IMR-90 (cell line): ENCODE data around the gene SERP1. TPM values are rescaled to one million over a fixed set of nuclear protein-coding genes. Genes with fewer than 3 reads are reported as not detected.

Experiments used
- ATAC-seq: fragments of 200-7000 bp; cut with Tn5 transposase; 2 replicates; pipeline ENCODE4 v1.9.1; 2020; ENCODE audit warnings: low read depth, mild to moderate bottlenecking, moderate library complexity
- BruUV-seq: library from RNA; stranded (reverse); fragments of 400-500 nt; replicated peaks from 2 replicates; lab custom pipeline; 2021; lab: Mats Ljungman, UMichigan
- CTCF ChIA-PET: fragments of 300-600 bp; formaldehyde crosslinking; extraction: SDS; loops from one replicate; lab custom pipeline; 2021; ENCODE audit warnings: antibody characterized with exemption; lab: Yijun Ruan, JAX
- POLR2A ChIA-PET: fragments of 300-600 bp; sonication (Branson Sonifier 250); formaldehyde crosslinking; loops from one replicate; lab custom pipeline; 2022; ENCODE audit warnings: antibody characterized with exemption; ENCODE audit not compliant: unreplicated experiment; lab: Charles Lee
- DNase-seq: peaks from one replicate; pipeline ENCODE4 v3.0.0; 2013
- H2AFZ ChIP-seq: replicated peaks from 2 replicates; pipeline ENCODE3; 2013; ENCODE audit warnings: low read length, mild to moderate bottlenecking; ENCODE audit not compliant: poor library complexity
- H2AK5ac ChIP-seq: 2 replicates; pipeline ENCODE4 v1.6.1; 2013; ENCODE audit warnings: low read depth, low read length, inconsistent platforms
- H2AK9ac ChIP-seq: replicated peaks from 2 replicates; pipeline ENCODE3; 2013; ENCODE audit warnings: mild to moderate bottlenecking, low read depth, low read length, moderate library complexity; ENCODE audit not compliant: poor library complexity
- H2BK120ac ChIP-seq: 2 replicates; pipeline ENCODE4 v1.6.1; 2013; ENCODE audit warnings: low read depth, low read length, inconsistent platforms
- H2BK15ac ChIP-seq: 3 replicates; pipeline ENCODE4 v1.6.1; 2013; ENCODE audit warnings: low read depth, low read length, inconsistent platforms
- H2BK20ac ChIP-seq: 2 replicates; pipeline ENCODE4 v1.6.1; 2013; ENCODE audit warnings: low read depth, mild to moderate bottlenecking, inconsistent platforms, low read length, moderate library complexity
- H2BK5ac ChIP-seq: 2 replicates; pipeline ENCODE4 v1.6.1; 2013; ENCODE audit warnings: mild to moderate bottlenecking, low read depth, low read length, inconsistent platforms; ENCODE audit not compliant: poor library complexity, severe bottlenecking
- H3K14ac ChIP-seq: replicated peaks from 2 replicates; pipeline ENCODE4 v1.6.1; 2013; ENCODE audit warnings: low read depth, low read length, inconsistent platforms
- H3K18ac ChIP-seq: 2 replicates; pipeline ENCODE4 v1.6.1; 2013; ENCODE audit warnings: low read depth, low read length, control low read depth
- H3K23ac ChIP-seq: 2 replicates; pipeline ENCODE4 v1.6.1; 2013; ENCODE audit warnings: low read depth, low read length, inconsistent platforms
- H3K27ac ChIP-seq: 2 replicates; pipeline ENCODE4 v1.5.1; 2013; ENCODE audit warnings: mild to moderate bottlenecking, control low read depth, low read length; ENCODE audit not compliant: insufficient read depth
- H3K27me3 ChIP-seq: 2 replicates; pipeline ENCODE4 v1.6.1; 2013; ENCODE audit warnings: low read length; ENCODE audit not compliant: control insufficient read depth, insufficient read depth
- H3K36me3 ChIP-seq: 2 replicates; pipeline ENCODE4 v1.6.1; 2013; ENCODE audit warnings: low read length, mixed read lengths; ENCODE audit not compliant: control insufficient read depth, insufficient read depth
- H3K4ac ChIP-seq: 2 replicates; pipeline ENCODE4 v1.6.1; 2013; ENCODE audit warnings: low read depth, low read length, inconsistent platforms
- H3K4me1 ChIP-seq: 2 replicates; pipeline ENCODE4 v1.6.1; 2013; ENCODE audit warnings: low read length, mixed read lengths; ENCODE audit not compliant: control insufficient read depth, insufficient read depth
- H3K4me2 ChIP-seq: 2 replicates; pipeline ENCODE4 v1.6.1; 2013; ENCODE audit warnings: low read depth, mild to moderate bottlenecking, control low read depth, low read length, moderate library complexity
- H3K4me3 ChIP-seq: 2 replicates; pipeline ENCODE4 v1.5.1; 2013; ENCODE audit warnings: low read depth, mild to moderate bottlenecking, control low read depth, low read length, moderate library complexity; ENCODE audit not compliant: insufficient read depth
- H3K56ac ChIP-seq: 2 replicates; pipeline ENCODE4 v1.6.1; 2013; ENCODE audit warnings: low read length, inconsistent platforms; ENCODE audit not compliant: insufficient read depth; ENCODE audit errors: extremely low read depth
- H3K79me1 ChIP-seq, 2 experiments: 2 replicates each; pipeline ENCODE4 v1.6.1; 2013; ENCODE audit warnings: low read length in 2 of 2, inconsistent platforms in 1 of 2, low read depth in 1 of 2
- H3K9ac ChIP-seq: 2 replicates; pipeline ENCODE4 v1.6.1; 2013; ENCODE audit warnings: low read depth, low read length, control low read depth
- H3K9me1 ChIP-seq: 2 replicates; pipeline ENCODE4 v1.6.1; 2013; ENCODE audit warnings: low read length, inconsistent platforms; ENCODE audit not compliant: insufficient read depth
- H3K9me3 ChIP-seq: 2 replicates; pipeline ENCODE4 v1.6.1; 2013; ENCODE audit warnings: low read length; ENCODE audit not compliant: control insufficient read depth, insufficient read depth
- H4K20me1 ChIP-seq: 2 replicates; pipeline ENCODE4 v1.6.1; 2013; ENCODE audit warnings: low read length, inconsistent platforms; ENCODE audit not compliant: insufficient read depth
- H4K5ac ChIP-seq: 2 replicates; pipeline ENCODE4 v1.6.1; 2013; ENCODE audit warnings: mild to moderate bottlenecking, low read depth, low read length, control low read depth
- H4K8ac ChIP-seq, 2 experiments: 2 replicates each; pipeline ENCODE4 v1.6.1; 2013; ENCODE audit warnings: low read depth in 2 of 2, low read length in 2 of 2, control low read depth in 1 of 2, inconsistent platforms in 1 of 2
- H4K91ac ChIP-seq: 2 replicates; pipeline ENCODE4 v1.6.1; 2013; ENCODE audit warnings: low read depth, low read length, inconsistent platforms; ENCODE audit not compliant: insufficient read depth
- CEBPB ChIP-seq: IDR thresholded peaks from 2 replicates; pipeline ENCODE4 v1.6.1; 2012; ENCODE audit warnings: low read depth, low read length, improper control_type of control experiment
- FOS ChIP-seq: fragments of 150-350 bp; IDR thresholded peaks from 2 replicates; pipeline ENCODE4 v1.6.1; 2016; ENCODE audit warnings: low read depth, low read length
- MAFK ChIP-seq: IDR thresholded peaks from 2 replicates; pipeline ENCODE4 v1.6.1; 2012; ENCODE audit warnings: low read depth, low read length, improper control_type of control experiment
- MAZ ChIP-seq: IDR thresholded peaks from 2 replicates; pipeline ENCODE4 v1.6.1; 2012; ENCODE audit warnings: low read depth, mild to moderate bottlenecking, low read length, improper control_type of control experiment, moderate library complexity, borderline replicate concordance
- RAD21 ChIP-seq: IDR thresholded peaks from 2 replicates; pipeline ENCODE4 v1.6.1; 2012; ENCODE audit warnings: low read length, improper control_type of control experiment
- RCOR1 ChIP-seq: IDR thresholded peaks from 2 replicates; pipeline ENCODE4 v1.6.1; 2012; ENCODE audit warnings: mild to moderate bottlenecking, low read length, improper control_type of control experiment; ENCODE audit not compliant: insufficient replicate concordance
- RFX5 ChIP-seq: IDR thresholded peaks from 2 replicates; pipeline ENCODE4 v1.8.0; 2012; ENCODE audit warnings: low read depth, mild to moderate bottlenecking, low read length, moderate library complexity
- WGBS, 2 experiments: methylation state at CpG; one replicate each; pipeline versions ENCODE4 v1.1.5 to v1.1.7; 2013; ENCODE audit warnings: missing lambda C conversion rate in 2 of 2; ENCODE audit not compliant: insufficient read length in 1 of 2; ENCODE audit errors: extremely low coverage in 2 of 2; 5-methylcytosine and 5-hydroxymethylcytosine counted together
- dilution Hi-C: fragments of 300-500 bp; cut with HindIII; formaldehyde crosslinking; loops from one replicate; pipeline ENCODE4 v1.14.3; 2018; ENCODE audit warnings: low sequenced_read_pairs; ENCODE audit not compliant: unreplicated experiment
- in situ Hi-C: fragments of 300-500 bp; cut with MboI; formaldehyde crosslinking; loops from 3 replicates; pipeline ENCODE4 v1.14.3; 2019; ENCODE audit warnings: low sequenced_read_pairs, inconsistent platforms, mixed read lengths
- intact Hi-C: fragments of 100-400 bp; cut with micrococcal nuclease; formaldehyde crosslinking; loops from 2 replicates; pipeline ENCODE4 v1.10.0; 2022
- polyA plus RNA-seq, 3 experiments: library from polyadenylated mRNA; depleted of rRNA; stranded (reverse); fragments of >200 nt; gene quantifications; 2 replicates each; pipeline ENCODE4 v1.2.3, GENCODE V29; 2012; ENCODE audit warnings: low replicate concordance in 1 of 3
- total RNA-seq: library from RNA; depleted of rRNA; stranded (reverse); fragments of >200 nt; gene quantifications from 2 replicates; pipeline ENCODE4 v1.2.3, GENCODE V29; 2012
- TF ChIP-seq, protein P1 (sequence below): fragments of 150-350 bp; IDR thresholded peaks from 2 replicates; pipeline ENCODE4 v1.6.1; 2017; ENCODE audit warnings: mild to moderate bottlenecking, antibody characterized with exemption, low read length, low read depth
- TF ChIP-seq, protein P2 (sequence below): fragments of 150-350 bp; IDR thresholded peaks from 2 replicates; pipeline ENCODE4 v1.6.1; 2016; ENCODE audit warnings: low read depth, mild to moderate bottlenecking, low read length, moderate library complexity, borderline replicate concordance

The SERP1 gene
- total and polyA plus RNA-seq, 2 of the 4 experiments (the other 2 are of a cell fraction): 64.0 to 73.4 TPM

DNA sequence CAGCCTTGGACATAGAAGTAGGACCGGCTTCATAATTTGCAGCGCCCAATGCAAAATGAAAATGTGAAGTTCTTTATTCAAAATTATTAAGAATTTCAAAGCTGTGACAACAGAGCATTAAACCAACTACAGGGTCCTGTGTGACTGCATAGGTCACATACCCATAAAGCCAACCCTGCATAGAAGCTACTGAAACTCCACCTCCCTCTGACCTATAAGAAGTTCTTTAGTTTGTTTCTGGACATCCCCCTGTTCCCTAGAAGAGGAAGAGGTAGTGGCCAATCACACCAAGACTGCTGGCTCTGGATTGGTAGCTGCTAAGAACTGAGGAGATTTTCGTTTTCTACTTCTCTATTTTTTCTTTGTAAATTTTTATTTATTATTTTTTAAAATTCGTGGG, 47.9 kb upstream of the SERP1 start (continued):
- TF ChIP-seq MAFK (no peak), CEBPB (no peak), MAZ (no peak)
- TF ChIP-seq, protein P1, sequence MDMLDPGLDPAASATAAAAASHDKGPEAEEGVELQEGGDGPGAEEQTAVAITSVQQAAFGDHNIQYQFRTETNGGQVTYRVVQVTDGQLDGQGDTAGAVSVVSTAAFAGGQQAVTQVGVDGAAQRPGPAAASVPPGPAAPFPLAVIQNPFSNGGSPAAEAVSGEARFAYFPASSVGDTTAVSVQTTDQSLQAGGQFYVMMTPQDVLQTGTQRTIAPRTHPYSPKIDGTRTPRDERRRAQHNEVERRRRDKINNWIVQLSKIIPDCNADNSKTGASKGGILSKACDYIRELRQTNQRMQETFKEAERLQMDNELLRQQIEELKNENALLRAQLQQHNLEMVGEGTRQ: no peak

DNA sequence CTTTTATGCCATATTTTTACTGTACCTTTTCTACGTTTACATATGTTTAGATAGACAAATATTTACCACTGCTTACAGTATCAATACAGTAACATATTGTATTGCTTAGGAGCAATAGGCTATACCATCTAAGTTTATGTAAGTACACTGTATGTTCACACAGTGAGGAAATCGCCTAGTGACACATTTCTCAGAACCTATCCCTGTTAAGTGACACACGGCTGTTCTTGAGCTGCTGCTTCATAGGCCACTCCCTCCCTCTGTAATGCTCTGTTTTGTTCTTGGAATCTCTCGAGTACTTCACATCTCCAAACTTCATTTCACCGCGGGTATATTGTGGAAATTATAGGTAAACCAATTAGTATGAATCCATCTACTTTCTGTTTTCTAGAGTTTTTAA, 43.5 kb upstream of the SERP1 start:
- intact Hi-C loops (loop anchor here (2.0 kb wide), 1 partner anchor 275 kb away; no protein-coding TSS in a partner anchor), in situ Hi-C loops (no loop called here), dilution Hi-C loops (no loop called here)
- Histone ChIP-seq H4K20me1 (no peaks in the 10 kb centered on the region), H3K4me2 (no peak overlapping the region), H3K23ac (no peak overlapping the region), H4K91ac (no peak overlapping the region), H4K5ac (no peak overlapping the region), H3K9me1 (0 out of 2 replicates have a peak, but pooled peaks cover 2% of the 10 kb centered on the region), H3K18ac (no peak overlapping the region), H3K27me3 (no peaks in the 10 kb centered on the region), H3K9me3 (no peaks in the 10 kb centered on the region), H2AK9ac (no peak overlapping the region), H3K56ac (no peak overlapping the region), H4K8ac (no peak overlapping the region), H3K36me3 (peaks cover 9% of the 10 kb centered on the region), H2BK120ac (no peak overlapping the region), H3K27ac (no peak overlapping the region), H3K9ac (no peak overlapping the region), H2AK5ac (no peak overlapping the region), H3K4ac (no peak overlapping the region), H2BK20ac (no peak overlapping the region), H2BK15ac (no peak overlapping the region), H3K4me1 (0 out of 2 replicates have a peak, but pooled peaks cover 2% of the 10 kb centered on the region), H3K79me1 (peaks cover 10 to 25% of the 10 kb centered on the region in 2 experiments; a peak in 2 of 4 replicates), H2AFZ (no peak overlapping the region), H3K14ac (no peak overlapping the region), H3K4me3 (no peak overlapping the region), H2BK5ac (no peak overlapping the region)
- CTCF ChIA-PET: interaction anchor here (0.6 kb wide), 1 partner anchor 9 kb away, joined by 13 read pairs; no protein-coding TSS in a partner anchor
- TF ChIP-seq RFX5 (peak; percentile 80), CEBPB (no peak), RCOR1 (no peak), RAD21 (no peak), MAZ (no peak), FOS (no peak)
- TF ChIP-seq, protein P2, sequence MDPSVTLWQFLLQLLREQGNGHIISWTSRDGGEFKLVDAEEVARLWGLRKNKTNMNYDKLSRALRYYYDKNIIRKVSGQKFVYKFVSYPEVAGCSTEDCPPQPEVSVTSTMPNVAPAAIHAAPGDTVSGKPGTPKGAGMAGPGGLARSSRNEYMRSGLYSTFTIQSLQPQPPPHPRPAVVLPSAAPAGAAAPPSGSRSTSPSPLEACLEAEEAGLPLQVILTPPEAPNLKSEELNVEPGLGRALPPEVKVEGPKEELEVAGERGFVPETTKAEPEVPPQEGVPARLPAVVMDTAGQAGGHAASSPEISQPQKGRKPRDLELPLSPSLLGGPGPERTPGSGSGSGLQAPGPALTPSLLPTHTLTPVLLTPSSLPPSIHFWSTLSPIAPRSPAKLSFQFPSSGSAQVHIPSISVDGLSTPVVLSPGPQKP: no peak
- BruUV-seq: no TSS peak
- ATAC-seq (peak; percentile 50), DNase-seq (peak; percentile 32)
- no CpG with 5 or more reads among the region's 6 CpGs for WGBS, 2 experiments
- POLR2A ChIA-PET: no interaction called here
